PC-9 (cell line): ENCODE results near the gene CLSTN1. TPM values are rescaled to one million over a fixed set of nuclear protein-coding genes. Genes with fewer than 3 reads are reported as not detected.

Source experiments
- BruUV-seq: library from RNA; stranded (reverse); fragments of 400-500 nt; replicated peaks from 2 replicates; lab custom pipeline; 2021; lab: Mats Ljungman, UMichigan
- CTCF ChIA-PET: fragments of 300-600 bp; sonication (Branson Sonifier 250); formaldehyde crosslinking; loops from one replicate; lab custom pipeline; 2022; ENCODE audit warnings: antibody characterized with exemption; lab: Charles Lee
- POLR2A ChIA-PET: fragments of 300-600 bp; sonication (Branson Sonifier 250); formaldehyde crosslinking; loops from one replicate; lab custom pipeline; 2022; ENCODE audit warnings: antibody characterized with exemption; ENCODE audit not compliant: unreplicated experiment; lab: Charles Lee
- DNase-seq, 2 experiments: peaks; one replicate each; pipeline versions ENCODE4 v3.0.0 to v3.0.0-alpha.2; 2015 to 2022; ENCODE audit warnings: mixed read lengths in 1 of 2
- H2AFZ ChIP-seq: fragments of 200-600 bp; sonication (generic); 2 replicates; pipeline ENCODE4 v1.8.1; 2017; ENCODE audit warnings: antibody characterized with exemption
- H3F3A ChIP-seq: fragments of 200-600 bp; sonication (generic); 2 replicates; pipeline ENCODE4 v1.8.1; 2017; ENCODE audit warnings: antibody characterized with exemption, mild to moderate bottlenecking, low read depth; ENCODE audit not compliant: insufficient read depth
- H3K27ac ChIP-seq: fragments of 200-600 bp; sonication (generic); 2 replicates; pipeline ENCODE4 v1.6.1; 2016; ENCODE audit warnings: mixed run types
- H3K27me3 ChIP-seq: fragments of 200-600 bp; sonication (generic); 2 replicates; pipeline ENCODE4 v1.6.1; 2016; ENCODE audit warnings: low read depth, mixed run types; ENCODE audit not compliant: insufficient read depth
- H3K36me3 ChIP-seq: fragments of 200-600 bp; sonication (generic); 2 replicates; pipeline ENCODE4 v1.6.1; 2016; ENCODE audit warnings: low read depth, mixed run types
- H3K4me1 ChIP-seq: fragments of 200-600 bp; sonication (generic); replicated peaks from 2 replicates; pipeline ENCODE4 v1.6.1; 2016; ENCODE audit warnings: mixed run types; ENCODE audit not compliant: insufficient read depth
- H3K4me2 ChIP-seq: fragments of 200-600 bp; sonication (generic); 2 replicates; pipeline ENCODE4 v1.6.1; 2017; ENCODE audit warnings: mixed run types
- H3K4me3 ChIP-seq: fragments of 200-600 bp; sonication (generic); 2 replicates; pipeline ENCODE4 v1.6.1; 2016; ENCODE audit warnings: mixed run types
- H3K79me2 ChIP-seq: fragments of 200-600 bp; sonication (generic); 2 replicates; pipeline ENCODE4 v1.6.1; 2017; ENCODE audit warnings: low read depth, mixed run types
- H3K9me2 ChIP-seq: fragments of 200-600 bp; sonication (generic); 2 replicates; pipeline ENCODE4 v1.8.1; 2017; ENCODE audit warnings: mild to moderate bottlenecking; ENCODE audit not compliant: insufficient read depth
- H3K9me3 ChIP-seq: fragments of 200-600 bp; sonication (generic); 2 replicates; pipeline ENCODE4 v1.8.1; 2016; ENCODE audit warnings: low read depth; ENCODE audit not compliant: insufficient read depth
- H4K20me1 ChIP-seq: fragments of 200-600 bp; sonication (generic); 2 replicates; pipeline ENCODE4 v1.8.1; 2017; ENCODE audit not compliant: insufficient read depth
- EZH2 ChIP-seq: fragments of 200-600 bp; sonication (generic); IDR thresholded peaks from 2 replicates; pipeline ENCODE4 v1.8.0; 2017; ENCODE audit warnings: antibody characterized with exemption, low read depth
- intact Hi-C: fragments of 100-400 bp; cut with micrococcal nuclease; formaldehyde crosslinking; loops from one replicate; pipeline ENCODE4 v1.10.0; 2022; ENCODE audit not compliant: unreplicated experiment
- total RNA-seq: library from RNA; stranded (reverse); gene quantifications from 2 replicates; pipeline ENCODE4 v1.2.3, GENCODE V29; 2021
- TF ChIP-seq, protein P1 (sequence below): fragments of 200-600 bp; sonication (generic); conservative IDR thresholded peaks from 2 replicates; pipeline ENCODE4 v1.6.1; 2017; ENCODE audit warnings: mixed run types, antibody characterized with exemption, mild to moderate bottlenecking, moderate library complexity

CLSTN1 gene
- total RNA-seq, 1 experiment from 2014 or later: 140 TPM

DNA sequence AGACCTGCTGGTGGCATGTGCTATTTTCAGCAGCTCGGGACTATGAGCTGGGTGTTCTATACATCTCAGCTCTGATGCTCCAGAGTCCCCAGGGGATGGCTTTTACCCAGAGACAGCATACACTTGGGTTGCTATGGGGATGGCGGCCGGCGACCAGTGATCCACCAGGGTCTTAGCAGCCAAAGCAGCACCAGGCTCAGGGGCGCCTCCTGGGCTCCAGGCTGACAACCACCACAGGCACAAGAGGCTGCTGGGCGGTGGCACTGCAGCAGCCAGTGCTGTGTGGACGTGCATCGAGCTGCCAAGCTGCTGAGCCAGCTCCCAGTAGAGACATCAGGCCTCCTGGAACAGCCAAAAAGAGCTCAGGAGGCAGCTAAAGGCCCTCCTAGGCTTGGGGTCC, 37.6 kb upstream of the CLSTN1 start:
- TF ChIP-seq, protein P1, sequence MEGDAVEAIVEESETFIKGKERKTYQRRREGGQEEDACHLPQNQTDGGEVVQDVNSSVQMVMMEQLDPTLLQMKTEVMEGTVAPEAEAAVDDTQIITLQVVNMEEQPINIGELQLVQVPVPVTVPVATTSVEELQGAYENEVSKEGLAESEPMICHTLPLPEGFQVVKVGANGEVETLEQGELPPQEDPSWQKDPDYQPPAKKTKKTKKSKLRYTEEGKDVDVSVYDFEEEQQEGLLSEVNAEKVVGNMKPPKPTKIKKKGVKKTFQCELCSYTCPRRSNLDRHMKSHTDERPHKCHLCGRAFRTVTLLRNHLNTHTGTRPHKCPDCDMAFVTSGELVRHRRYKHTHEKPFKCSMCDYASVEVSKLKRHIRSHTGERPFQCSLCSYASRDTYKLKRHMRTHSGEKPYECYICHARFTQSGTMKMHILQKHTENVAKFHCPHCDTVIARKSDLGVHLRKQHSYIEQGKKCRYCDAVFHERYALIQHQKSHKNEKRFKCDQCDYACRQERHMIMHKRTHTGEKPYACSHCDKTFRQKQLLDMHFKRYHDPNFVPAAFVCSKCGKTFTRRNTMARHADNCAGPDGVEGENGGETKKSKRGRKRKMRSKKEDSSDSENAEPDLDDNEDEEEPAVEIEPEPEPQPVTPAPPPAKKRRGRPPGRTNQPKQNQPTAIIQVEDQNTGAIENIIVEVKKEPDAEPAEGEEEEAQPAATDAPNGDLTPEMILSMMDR: no peak
- no peak for TF ChIP-seq EZH2
- no TSS peak for BruUV-seq
- no peak overlapping the region for H3K4me3 ChIP-seq
- no peaks in the 10 kb centered on the region for H3F3A ChIP-seq
- no peaks in the 10 kb centered on the region for H3K36me3 ChIP-seq
- no peaks in the 10 kb centered on the region for H3K79me2 ChIP-seq
- no peak overlapping the region for H2AFZ ChIP-seq
- no peaks in the 10 kb centered on the region for H4K20me1 ChIP-seq
- no peaks in the 10 kb centered on the region for H3K9me3 ChIP-seq
- ChIA-PET POLR2A (interaction anchor here (0.6 kb wide), 1 partner anchor 58 kb away, joined by 9 read pairs; no protein-coding TSS in a partner anchor), CTCF (no interaction called here)
- no peak overlapping the region for H3K4me2 ChIP-seq
- intact Hi-C loops: no loop called here
- no peak overlapping the region for H3K27ac ChIP-seq
- no peak for DNase-seq
- H3K27me3 ChIP-seq: no peaks in the 10 kb centered on the region
- H3K4me1 ChIP-seq: no peaks in the 10 kb centered on the region
- no peaks in the 10 kb centered on the region for H3K9me2 ChIP-seq

DNA sequence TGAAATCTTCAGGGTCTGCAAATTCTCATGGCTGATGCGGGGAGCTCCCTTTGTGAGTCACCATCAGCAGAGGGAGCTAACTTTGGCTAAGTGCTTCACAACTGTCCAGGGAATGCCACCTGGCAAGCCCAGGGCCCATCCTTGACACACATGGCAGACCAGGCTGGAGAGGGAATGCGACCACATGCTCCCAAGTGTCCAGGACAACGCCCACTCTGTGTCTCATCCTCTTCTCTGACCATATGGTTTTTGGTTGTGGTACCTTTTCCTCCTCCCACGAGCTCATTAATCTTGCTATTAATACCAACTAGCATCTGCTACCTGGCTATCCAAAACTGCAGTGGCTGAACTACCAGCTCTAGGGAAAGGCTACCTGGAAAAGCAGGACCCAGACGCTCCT, 37.1 kb upstream of the CLSTN1 start:
- Histone ChIP-seq H3K9me3 (no peaks in the 10 kb centered on the region), H3K4me2 (no peak overlapping the region), H3K79me2 (no peaks in the 10 kb centered on the region), H3K4me1 (no peaks in the 10 kb centered on the region), H3F3A (no peaks in the 10 kb centered on the region), H2AFZ (no peak overlapping the region), H4K20me1 (no peaks in the 10 kb centered on the region), H3K4me3 (no peak overlapping the region), H3K27ac (no peak overlapping the region), H3K9me2 (no peaks in the 10 kb centered on the region), H3K36me3 (no peaks in the 10 kb centered on the region), H3K27me3 (no peaks in the 10 kb centered on the region)
- no peak for DNase-seq
- CTCF ChIA-PET: interaction anchor here (0.6 kb wide), 1 partner anchor 32 kb away, joined by 12 read pairs; no protein-coding TSS in a partner anchor
- no peak for TF ChIP-seq EZH2
- TF ChIP-seq, protein P1: no peak
- intact Hi-C loops: no loop called here
- POLR2A ChIA-PET: no interaction called here
- BruUV-seq: no TSS peak

DNA sequence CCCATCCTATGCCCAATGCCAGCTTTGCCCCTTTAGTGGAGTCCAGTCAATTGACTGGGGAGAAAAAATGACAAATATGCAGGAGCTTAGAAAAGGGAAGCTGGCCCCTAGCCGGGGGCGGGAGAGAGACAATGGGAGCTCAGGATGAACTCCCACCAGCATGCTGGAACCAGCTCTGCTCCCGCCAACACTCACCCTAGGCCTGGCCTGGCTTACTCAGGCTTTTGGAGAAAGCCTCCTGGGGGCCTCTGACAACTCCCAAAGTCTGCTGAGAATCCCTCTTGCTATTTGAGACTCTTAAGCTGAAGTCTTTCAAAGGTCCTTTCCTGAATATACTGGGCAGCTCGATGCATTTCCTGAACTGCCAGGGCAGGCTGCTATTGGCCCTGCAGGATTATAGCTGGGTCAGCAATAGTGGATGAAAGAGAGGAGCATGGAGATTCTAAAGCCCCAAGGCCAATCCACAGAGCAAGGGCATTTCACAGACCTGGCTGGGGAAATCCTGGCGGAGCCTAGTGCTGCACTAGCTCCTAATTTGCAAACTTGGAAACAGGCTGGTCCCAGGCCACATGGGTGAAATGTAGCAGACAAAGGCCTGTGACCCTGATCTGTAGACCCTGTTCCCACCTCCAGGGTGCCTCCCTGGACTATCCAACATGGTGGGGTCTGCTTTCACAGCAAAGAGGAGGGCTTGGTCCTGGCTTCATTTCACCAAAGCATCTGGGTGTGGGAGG, 35.7 kb upstream of the CLSTN1 start:
- TF ChIP-seq, protein P1: no peak
- no peak for TF ChIP-seq EZH2
- Histone ChIP-seq H3K36me3 (no peaks in the 10 kb centered on the region), H2AFZ (no peak overlapping the region), H3F3A (no peaks in the 10 kb centered on the region), H3K27ac (no peak overlapping the region), H3K9me2 (no peaks in the 10 kb centered on the region), H3K4me3 (no peak overlapping the region), H3K27me3 (no peaks in the 10 kb centered on the region), H3K4me1 (no peaks in the 10 kb centered on the region), H3K9me3 (no peaks in the 10 kb centered on the region), H3K79me2 (no peaks in the 10 kb centered on the region), H4K20me1 (no peaks in the 10 kb centered on the region), H3K4me2 (no peak overlapping the region)
- intact Hi-C loops: no loop called here
- ChIA-PET POLR2A (no interaction called here), CTCF (interaction anchor here (0.8 kb wide), 1 partner anchor 75 kb away, joined by 3 read pairs; no protein-coding TSS in a partner anchor)
- no TSS peak for BruUV-seq
- DNase-seq: no peak
